UCSD-AML1 (cell line): ENCODE measurements around the gene TNFAIP8L1.

Experiments used
- DNase-seq: peaks from one replicate; lab custom pipeline; 2025; ENCODE audit not compliant: unreplicated experiment; lab: John Stamatoyannopoulos, UW

Gene TNFAIP8L1

DNA sequence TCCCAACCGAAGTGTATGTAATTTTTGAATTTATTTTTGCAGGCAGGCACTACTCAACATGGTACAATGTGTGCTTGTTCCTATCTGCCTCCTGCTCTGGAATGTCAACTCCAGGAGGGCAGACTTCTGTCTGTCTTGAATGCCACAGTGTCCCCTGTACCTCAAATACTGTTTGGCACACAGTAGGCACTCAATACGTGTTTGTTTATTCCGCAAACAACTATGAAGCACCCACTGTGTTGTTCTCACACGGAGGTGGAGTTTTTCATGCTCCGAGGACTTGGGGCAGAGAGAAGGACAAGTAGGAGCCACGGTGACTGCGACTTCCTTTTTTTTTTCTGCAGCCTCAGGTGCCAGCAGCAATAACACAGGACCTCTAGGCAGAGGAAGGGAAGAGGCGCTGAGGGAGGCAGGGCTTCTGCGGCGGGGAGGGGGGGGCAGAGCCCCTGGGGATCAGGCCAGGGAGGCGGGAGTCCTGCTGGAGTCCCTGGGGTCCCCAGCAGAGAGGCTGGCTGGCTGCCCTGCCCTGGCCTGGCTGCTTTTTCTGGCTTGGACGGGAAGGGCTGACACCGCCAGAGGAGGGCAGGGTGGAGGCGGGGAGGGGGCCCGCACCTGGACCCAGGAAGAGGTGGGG is 29.3 kb upstream of the TNFAIP8L1 start:
- DNase-seq = peak; percentile 28

DNA sequence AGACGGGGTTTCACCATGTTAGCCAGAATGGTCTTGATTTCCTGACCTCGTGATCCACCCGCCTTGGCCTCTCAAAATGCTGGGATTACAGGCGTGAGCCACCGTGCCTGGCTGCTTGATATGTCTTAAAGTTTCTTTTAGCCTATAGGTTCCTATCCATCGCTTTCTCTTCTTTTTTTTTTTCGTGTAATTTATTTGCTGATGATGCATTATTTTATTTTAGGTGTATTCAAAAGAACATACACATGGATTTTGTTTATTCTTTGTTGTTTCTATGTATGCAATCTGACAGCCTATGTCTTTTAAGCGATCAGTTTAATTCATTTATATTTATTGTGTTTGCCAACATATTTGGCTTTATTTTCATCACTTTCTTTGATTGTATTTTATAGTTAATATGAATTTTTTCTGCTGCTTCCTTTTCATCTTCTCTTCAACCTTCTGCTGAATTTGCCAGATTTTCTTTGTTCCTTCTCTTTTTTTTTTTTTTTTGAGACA is 26.0 kb upstream of the TNFAIP8L1 start:
- no peak for DNase-seq

DNA sequence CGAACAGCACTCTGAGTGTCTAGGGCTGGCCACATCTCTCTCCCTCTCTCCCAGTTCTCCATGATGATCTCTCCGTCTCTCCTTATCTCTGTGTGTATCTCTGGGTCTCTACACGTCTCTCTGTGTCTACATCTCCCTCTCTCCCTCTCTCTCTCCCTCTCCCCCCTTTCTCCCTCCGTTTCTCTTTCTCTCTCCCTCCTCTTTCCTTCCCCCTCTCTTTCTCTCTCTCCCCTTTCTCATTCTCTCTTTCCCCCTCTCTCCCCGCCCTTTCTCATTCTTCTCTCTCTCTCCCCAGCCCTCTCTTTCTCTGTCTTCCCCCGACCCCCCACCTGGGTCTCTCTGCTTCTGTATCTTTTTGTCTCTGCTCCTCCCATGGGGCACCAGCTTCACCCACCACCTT is 21.3 kb upstream of the TNFAIP8L1 start:
- DNase-seq = no peak

DNA sequence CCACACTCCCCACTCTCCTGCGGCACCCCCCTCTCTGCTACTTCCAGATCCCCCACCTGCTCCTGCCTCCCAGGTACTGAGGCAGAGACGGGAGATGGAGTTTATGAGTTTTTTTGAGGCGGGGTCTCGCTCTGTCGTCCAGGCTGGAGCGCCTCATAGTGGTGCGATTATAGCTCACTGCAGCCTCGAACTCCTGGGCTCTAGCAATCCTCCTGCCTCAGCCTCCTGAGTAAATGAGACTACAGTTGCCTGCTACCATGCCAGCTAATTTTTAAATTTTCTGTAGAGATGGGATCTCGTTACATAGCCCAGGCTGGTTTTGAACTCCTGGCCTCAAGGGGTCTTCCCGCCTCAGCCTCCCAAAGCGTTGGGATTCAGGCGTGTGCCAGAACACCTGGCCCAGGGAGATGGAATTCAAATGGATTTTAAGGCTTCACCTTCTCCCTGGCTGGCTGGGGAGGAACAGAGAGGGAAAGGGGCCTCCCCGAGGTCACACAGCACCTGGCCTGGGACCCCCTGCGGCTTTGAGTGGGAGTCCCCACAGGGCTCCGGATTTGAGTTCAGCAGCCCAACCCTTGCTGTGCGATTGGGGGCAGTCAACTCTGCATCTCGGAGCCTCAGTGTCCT is 19.5 kb upstream of the TNFAIP8L1 start:
- DNase-seq = no peak

DNA sequence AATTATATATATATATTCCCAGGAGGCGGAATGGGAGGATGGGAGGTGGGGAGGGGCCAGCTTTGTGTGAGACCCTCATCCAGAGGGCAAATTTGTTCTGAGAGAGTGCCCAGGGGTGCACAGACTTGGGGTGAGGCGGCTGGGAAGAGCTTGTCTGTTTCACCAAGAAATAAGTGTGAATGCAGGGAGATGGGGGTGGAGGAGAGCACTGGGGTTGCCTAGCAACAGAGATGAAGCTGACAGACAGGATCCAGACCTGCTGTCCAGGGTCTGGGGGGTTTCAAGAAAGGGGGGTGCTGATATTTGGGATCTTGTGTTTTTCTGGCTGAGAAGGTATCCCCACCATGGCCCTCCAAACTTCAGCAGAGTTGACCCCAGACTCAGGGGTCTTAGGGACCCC is 18.6 kb upstream of the TNFAIP8L1 start:
- no peak for DNase-seq

DNA sequence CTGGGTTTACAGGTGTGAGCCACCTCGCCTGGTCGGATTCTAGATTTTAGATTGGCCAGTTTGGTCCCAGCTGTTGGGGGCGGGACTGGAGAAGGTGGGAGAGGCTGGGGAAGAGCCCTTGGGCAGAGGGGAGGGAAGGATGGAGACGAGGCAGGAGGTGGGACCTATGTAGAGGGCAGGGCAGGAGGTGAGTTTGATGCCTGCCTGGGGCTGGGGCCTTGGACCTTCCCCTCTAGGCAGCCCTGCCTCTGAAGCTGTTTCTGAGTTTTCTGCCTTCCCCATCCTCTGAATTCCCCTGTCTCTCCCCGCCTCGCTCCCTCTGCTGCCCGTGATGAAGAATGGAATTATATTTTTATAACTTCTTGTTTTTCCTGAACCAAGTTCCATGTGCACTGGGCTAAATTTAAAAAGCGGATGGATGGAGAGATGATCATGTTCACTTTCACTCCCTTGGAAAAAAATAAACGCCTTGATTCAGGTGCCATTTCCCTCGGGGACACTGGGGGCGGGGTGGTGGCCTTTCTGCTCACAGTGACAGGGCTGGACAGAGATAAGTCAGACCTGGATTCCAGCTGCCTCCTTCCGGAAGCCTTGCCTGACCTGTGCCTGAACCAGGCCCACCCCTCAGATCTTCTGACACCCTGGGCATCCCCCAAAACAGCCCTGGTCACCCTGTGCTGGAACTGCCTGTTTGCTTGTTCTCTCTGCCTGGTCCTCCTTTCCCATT is 16.5 kb upstream of the TNFAIP8L1 start:
- no peak for DNase-seq

DNA sequence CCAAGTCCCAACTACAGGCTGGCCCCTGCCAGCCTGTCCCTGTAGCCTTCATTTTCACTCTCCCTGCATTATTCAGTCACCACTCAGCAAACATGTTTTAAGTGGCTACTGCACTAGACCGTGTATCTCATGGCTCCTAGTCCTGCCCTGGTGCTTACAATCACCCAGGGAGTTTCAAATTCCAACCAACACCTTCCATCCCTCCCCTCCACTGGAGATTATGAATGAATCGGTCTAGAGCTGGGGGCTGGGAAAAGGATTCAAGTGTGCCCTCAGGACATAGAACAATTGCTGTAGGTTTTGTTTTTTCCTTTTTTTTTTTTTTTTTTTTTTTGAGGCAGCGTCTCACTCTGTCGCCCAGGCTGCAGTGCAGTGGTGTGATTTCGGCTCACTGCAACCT is 15.0 kb upstream of the TNFAIP8L1 start:
- no peak for DNase-seq

DNA sequence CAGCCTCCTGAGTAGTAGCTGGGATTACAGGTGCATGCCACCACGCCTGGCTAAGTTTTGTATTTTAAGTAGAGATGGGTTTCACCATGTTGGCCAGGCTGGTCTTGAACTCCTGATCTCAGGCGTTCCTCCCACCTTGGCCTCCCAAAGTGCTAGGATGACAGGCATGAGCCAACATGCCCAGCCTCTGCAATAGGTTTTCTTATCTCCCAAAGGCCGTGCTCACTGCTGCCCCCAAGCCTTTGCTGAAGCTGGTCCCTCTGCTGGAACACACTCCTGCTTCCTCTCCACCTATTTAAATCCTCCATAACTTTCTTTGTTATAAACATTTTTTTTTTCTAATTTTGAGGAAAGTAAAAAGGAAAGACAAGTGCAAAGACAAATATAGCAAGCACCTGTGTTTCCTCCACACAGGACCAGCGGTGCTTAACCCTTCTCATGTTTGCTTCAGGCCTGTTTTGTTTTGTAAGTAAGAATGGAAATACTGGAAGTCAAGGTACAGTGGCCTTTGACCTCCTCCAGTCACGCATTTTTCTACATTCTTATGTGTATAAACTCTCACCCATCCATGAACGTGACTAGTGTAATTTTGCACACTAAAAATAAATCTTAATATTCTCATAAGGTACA is 14.5 kb upstream of the TNFAIP8L1 start:
- DNase-seq = peak; percentile 51

DNA sequence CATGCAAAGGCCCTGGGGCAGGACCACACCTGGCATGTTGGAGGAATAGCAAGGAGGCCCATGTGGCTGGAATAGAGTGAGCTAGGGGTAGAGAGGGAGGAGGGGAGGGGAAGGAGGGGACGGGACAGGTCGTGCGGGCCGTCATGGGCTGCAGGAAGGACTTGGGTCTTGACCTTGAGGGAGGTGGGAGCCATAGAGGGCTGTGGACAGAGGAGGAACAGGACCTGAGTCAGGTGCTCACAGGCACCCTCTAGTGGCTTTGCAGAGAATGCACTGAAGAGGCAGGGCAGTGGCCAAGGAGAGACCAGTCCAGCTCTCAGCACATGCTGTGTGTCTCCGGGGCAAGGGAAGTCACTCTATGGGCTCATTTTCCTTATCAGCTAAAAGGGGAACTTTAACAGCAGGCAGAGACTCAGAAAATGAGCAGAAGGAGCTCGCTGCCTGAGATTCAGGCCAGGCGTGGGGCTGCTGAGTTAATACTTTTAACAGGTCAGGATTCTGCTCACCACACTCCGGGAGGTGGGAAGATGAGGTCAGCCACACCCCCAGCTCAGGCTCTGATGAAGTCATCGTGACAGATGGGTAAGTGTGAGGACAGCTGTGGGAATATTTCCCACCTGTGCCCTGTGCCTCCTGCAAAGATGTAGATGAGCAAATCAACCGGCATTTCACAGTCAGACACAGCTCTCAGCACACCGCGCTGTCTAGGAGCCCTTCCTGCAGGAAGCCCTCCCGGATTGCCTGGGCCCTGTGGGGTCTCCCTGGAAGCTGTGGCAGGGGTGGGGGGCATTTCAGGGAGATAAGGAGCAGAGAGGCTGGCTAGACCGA is 6.0 kb upstream of the TNFAIP8L1 start:
- peak; percentile 81 for DNase-seq

DNA sequence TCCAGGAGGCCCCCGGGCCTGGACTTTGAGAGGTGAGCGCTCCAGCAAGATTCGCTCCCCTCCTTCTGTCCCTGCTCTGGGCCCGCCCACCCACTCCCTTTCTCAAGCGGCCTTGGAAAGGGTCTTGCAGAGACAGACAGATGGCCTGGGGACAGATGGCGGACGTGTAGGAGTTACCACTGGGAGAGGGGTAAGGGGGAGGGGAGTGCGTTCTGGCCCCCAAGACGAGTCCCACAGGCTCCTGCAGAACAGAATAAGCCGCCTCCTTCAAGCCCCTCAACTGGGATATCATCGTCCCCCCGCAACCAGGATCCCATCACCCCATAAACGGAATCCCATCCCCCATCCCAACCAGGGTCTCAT is 3.6 kb upstream of the TNFAIP8L1 start:
- no peak for DNase-seq

DNA sequence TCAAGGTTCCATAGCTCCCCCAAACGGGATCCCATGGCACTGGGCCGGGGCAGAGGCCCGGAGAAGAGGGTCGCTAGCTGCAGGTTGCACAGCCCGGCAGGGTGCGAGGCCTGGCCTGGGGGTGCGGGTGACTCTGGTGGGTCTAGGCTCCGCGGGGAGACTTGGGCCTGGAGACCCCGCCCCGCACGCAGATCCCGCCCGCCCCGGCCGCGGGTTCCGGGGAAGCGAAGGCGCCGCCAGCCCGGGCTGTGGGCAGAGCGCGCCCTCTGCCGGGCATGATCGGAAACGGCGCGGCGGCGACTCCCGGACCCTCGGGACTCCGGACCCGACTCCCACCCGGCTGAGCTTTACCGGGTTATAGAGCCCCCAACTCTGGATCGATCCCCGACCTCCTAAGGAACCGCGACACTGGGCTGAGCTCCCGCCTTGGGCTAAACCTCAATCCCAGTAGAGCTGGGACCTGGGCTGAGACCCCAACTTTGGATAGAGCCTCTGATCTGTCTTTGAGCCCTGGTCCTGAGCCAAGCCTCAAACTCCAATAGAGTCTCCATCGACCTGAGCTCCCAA is 3.1 kb upstream of the TNFAIP8L1 start:
- peak; percentile 82 for DNase-seq

DNA sequence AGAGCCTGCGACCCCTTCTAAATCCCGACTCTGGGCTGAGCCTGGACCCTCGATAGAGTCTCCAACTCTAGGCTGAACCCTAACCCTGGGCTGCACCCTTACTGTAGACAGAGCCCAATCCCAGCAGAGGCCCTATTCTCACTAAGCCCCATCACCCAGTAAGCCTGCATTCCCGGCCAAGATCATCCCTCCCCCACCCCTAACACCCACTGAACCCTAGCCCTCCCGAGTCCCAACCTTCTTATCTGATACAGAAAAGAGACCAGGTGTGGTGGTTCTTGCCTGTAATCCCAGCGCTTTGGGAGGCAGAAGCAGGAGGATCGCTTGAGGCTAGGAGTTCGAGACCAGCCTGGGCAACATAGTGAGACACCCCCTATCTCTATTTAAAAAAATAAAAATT is 2.6 kb upstream of the TNFAIP8L1 start:
- no peak for DNase-seq

DNA sequence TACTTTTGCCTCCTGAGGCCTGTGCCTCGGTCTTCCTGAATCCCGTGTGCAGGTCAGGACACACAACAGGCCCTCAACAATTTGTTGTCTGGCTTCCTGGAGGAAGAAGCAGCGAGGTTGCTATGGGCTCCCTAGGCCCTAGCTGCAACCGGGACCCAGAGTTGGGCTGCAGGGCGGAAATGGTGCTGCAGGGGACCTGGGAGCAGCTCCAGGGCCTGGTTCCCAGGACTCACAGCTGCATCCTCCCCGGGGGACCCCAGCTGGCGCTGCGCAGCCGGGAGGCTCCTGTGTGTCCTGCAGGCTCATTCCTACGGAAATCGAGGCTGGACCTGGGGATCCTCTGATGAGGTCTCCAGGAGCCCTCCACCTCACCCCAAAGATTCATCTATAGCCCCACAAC is 999 bp upstream of the TNFAIP8L1 start:
- DNase-seq = peak; percentile 31

DNA sequence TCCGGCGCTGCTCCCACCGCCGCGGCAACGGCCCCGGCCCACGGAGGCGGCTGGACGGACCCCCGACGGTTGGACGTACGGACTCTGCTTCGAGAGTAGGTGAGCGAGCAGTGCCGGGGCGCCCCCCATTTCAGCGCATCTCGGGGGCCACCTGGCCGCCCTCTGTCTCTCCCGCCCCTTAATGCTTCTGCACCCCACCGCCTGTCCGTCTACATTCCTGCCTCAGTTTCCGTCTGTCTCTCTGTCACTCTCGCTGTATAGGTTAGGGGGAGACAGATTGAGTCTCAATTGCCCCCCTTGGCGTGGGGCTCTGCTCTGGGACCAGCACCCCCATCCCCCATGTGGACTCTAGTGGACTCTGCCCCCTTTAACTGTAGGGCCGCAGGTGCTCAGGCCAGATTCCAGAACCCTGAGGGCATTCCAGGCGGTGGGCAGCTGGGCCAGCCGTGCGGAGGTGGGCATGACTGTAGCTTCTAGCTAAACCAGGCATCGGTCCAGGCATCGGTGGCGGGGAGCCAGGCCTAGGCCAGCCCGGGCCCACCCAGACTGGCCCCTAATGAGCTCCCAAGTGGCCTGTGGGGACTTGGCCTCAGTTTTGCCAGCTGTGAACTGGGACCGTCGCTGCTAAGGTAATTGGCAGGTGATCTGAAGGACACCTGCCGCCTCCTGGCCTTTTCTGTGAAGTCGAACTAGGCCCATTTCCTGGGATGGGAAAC is 373 bp downstream of the TNFAIP8L1 start:
- no peak for DNase-seq

DNA sequence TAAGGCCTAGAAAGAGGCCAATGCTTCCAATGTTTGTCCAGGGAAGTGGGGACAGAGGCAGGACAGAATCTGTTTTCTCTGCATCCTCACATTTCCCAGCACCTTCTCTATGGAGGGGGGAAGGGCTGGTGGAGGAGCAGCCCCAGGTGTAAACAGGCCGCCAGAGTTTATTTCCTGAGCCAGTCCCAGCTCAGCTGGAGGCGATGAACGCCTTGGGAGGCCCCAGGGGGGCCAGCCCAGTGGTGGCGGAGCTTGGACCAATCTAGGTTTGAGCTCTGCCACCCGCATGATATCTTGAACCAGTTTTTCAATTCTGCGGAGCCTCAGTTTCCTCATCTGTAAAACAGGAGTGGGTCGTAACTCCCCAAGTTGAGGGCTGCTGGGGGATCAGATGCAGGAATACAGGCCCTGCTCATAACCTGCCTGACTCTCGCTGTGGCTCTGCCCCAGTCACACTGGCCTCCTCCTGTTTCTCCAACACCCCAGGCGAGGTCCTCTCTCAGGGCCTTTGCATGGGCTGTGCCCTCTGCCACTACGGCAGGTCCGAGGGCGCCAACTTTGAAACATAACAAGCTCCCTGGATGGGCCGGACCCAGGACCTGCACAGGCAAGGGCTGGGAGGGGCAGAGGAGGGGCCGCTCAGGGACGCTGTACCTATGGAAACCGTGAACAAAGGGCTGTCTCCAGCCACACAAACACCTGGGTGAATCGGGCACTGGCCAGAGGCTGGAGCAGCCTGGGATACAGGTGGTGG is 1.1 kb downstream of the TNFAIP8L1 start:
- DNase-seq = no peak

DNA sequence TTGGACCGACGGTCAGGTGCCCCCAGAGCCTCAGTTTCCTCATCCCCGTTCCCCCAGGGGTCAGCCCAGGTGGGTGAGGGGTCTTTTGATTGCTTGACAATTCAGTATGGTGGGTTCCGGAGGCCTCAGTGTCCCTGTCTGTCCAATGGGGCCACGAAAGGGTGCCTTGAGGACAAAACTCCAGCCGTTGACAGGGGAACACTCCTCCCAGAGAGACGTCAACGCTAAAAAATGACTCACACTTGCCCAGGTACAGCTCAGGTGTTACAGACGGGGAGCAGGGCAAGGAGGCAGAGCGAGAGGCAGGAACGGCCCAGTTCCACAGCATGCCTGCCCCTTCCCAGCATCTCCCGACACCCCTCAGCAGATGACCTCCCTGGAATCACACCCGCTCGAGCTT is 1.8 kb downstream of the TNFAIP8L1 start:
- no peak for DNase-seq

DNA sequence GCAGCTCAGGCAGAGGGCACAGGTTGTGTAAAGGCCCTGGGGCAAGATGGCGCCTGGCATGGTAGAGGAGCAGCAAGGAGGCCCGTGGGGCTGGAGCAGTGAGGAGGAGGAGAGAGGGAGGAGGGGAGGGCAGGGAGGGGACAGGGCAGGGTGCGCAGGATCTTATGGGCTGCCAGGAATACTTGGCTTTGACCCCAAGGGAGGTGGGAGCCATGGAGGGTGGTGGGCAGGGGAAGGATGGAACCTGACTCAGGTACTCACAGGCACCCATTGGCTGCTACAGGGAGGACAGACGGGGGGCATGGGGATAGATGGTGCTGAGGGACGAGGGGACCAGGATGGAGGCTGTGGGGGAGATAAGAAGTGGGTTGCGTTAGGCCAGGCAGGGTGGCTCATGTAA is 3.3 kb downstream of the TNFAIP8L1 start:
- DNase-seq = no peak

DNA sequence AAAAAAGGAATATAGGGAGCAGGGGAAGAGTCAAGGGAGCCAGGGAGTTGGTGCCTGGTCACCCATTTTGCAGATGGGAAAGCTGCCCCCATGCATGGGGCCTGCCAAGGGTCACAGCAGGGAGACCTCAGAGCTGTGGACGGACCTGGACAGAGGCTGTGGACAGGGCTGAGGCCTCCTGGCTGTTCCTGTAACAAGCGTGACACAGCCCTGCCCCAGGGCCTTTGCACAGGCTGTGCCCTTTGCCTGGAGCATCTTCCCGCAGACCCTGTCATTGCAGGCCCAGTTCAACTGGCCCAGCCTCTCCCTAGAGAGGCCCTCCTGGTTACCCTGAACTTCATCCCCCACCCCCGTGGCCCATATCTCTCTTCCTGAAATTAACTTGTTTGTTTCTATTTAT is 6.4 kb downstream of the TNFAIP8L1 start:
- no peak for DNase-seq
